Measurements from ENCODE around the gene BCKDHB. TPM values are rescaled to one million over a fixed set of nuclear protein-coding genes. Genes with fewer than 3 reads are reported as not detected.

The BCKDHB gene
- total RNA-seq, 1 donor = 11.7 TPM

DNA sequence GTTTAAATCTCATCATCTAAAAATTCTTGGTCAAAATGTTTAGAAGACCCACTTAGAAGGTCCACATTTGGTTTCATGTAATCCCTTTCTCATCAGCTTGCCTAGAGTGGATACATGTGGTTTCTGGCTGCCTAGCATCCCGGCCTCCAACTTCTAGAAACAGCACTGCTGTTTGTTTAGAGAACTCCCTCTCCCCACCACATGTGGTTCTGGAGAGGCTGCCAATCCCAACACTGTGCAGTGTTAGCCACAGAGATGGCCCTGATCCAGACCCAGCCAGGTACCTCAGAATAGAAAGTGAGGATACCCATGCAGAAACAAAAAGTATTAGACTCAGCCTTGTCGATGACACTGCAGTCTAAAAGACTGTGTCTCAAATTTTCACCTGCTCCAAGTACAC is 241.8 kb downstream of the BCKDHB start:
- no peak for DNase-seq (ENCODE audit: low read depth)

DNA sequence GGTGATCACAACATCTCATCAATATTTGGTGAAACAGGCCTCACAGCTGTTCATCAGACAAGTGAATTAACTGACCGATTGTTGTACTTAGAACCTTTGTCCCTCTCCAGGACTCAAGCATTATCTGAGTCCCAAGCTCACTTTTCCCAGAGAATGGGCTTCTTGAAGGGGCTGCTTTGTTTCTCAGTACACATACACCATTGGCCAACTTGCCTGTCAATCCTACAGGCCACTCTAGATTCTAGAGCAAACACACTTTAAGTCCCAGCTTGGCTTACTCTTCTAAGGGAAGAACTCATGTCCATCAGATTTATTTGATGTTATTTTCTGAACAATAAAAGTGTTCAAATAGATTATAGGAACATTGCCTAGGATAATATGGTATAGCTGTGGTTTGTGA is 249.5 kb downstream of the BCKDHB start:
- no peak for DNase-seq (ENCODE audit: low read depth)
- H3K4me3 ChIP-seq (ENCODE audit: low read depth, low read length) = no peak overlapping the region
- TF ChIP-seq, protein P1, sequence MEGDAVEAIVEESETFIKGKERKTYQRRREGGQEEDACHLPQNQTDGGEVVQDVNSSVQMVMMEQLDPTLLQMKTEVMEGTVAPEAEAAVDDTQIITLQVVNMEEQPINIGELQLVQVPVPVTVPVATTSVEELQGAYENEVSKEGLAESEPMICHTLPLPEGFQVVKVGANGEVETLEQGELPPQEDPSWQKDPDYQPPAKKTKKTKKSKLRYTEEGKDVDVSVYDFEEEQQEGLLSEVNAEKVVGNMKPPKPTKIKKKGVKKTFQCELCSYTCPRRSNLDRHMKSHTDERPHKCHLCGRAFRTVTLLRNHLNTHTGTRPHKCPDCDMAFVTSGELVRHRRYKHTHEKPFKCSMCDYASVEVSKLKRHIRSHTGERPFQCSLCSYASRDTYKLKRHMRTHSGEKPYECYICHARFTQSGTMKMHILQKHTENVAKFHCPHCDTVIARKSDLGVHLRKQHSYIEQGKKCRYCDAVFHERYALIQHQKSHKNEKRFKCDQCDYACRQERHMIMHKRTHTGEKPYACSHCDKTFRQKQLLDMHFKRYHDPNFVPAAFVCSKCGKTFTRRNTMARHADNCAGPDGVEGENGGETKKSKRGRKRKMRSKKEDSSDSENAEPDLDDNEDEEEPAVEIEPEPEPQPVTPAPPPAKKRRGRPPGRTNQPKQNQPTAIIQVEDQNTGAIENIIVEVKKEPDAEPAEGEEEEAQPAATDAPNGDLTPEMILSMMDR (IDR thresholded peaks at IDR 0.05; ENCODE audit: insufficient read depth, low read depth, low read length) = no peak

More for the DNA sequence above, 241.8 kb downstream of the BCKDHB start:
- TF ChIP-seq, protein P1 (IDR thresholded peaks at IDR 0.05; ENCODE audit: insufficient read depth, low read depth, low read length) = no peak
- no peak overlapping the region for H3K4me3 ChIP-seq (ENCODE audit: low read depth, low read length)

DNA sequence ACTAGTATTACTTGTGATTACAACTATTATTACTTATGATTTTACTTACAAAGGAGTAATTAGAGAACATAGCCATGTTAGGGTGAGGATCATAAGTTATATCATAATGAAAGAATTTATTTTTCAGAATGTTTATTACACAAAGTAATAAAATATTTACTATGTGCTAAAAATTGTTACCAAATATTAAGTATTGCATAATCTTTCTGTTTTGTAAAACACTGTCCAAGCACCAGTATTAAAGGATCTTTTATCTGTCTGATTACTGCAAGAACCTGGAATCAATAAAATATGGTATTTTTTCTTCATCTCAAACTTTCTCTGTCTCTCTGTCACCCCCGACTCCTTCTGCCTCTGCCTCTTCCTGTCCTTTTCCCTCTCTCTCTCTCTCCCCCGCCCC is 250.1 kb downstream of the BCKDHB start:
- DNase-seq (ENCODE audit: low read depth) = peak; percentile 30
- TF ChIP-seq, protein P1 (IDR thresholded peaks at IDR 0.05; ENCODE audit: insufficient read depth, low read depth, low read length) = no peak
- H3K4me3 ChIP-seq (ENCODE audit: low read depth, low read length) = no peak overlapping the region

DNA sequence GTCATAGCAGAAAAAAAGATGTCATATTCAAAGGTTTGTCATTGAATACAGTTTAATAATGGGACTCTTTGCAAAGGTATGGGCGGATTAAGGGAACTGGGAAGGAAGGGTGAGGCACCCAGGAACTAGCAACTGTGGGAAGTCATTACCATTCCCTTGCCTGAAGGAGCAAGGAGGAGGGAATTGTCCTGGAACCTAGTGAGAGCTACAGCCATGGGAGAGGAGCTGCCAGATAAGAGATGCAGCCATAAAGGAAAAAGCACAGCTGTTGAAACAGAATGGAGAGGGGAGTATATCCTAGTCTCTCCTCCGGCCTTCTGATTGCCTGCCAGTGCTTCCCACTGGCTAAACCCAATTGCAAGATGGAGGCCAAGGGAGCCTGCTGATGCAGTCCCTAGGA is 250.6 kb downstream of the BCKDHB start:
- TF ChIP-seq, protein P1 (IDR thresholded peaks at IDR 0.05; ENCODE audit: insufficient read depth, low read depth, low read length) = no peak
- H3K4me3 ChIP-seq (ENCODE audit: low read depth, low read length) = no peak overlapping the region
- no peak for DNase-seq (ENCODE audit: low read depth)

DNA sequence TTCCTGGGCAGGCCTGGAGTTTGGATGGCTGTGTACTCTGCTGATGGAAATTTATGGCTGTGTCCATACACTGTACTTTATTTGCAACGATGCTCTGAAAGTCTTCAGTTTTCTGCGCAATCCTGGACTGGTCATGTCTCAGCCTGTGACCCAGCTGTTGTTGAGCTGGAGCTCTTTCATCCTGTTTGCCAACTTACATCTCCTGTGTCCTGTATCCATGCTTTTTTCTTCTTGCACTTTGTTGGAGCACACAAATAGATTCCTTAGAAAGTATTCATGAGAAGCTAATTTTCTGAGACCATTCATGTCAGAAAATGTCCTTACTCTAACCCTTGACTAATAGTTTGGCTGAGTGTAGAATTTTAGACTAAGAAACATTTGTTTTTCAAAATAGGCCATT is 251.2 kb downstream of the BCKDHB start:
- H3K4me3 ChIP-seq (ENCODE audit: low read depth, low read length) = no peak overlapping the region
- DNase-seq (ENCODE audit: low read depth) = peak; percentile 13
- TF ChIP-seq, protein P1 (IDR thresholded peaks at IDR 0.05; ENCODE audit: insufficient read depth, low read depth, low read length) = no peak

DNA sequence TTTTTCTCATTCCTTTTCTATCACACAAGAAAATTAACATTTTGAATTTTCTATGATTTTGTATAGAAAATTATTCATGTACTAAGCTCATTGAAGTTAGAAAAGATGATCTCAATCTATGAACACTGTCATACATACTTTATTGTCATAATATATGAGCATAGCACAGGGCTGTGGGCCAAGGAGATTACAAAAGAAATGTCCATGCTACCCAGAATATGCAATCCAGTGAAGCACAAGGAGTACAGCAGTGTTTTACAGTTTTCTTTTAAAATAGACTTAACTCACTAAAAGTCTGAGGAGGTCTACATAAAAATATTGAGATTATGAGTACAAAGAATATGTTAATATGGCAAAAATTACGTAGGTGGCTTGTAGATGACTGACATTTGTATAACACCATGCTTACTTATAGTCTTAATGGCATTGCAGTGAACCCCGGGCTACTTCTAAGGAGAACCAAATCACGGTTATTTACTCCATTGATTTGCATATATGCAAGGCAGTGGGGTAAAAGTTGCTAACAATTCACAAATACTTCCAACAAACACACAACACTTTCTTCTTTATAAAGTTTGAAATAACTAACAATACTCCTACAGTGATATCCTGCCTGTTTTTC is 257.1 kb downstream of the BCKDHB start:
- no peak overlapping the region for H3K4me3 ChIP-seq (ENCODE audit: low read depth, low read length)
- peak; percentile 38 for DNase-seq (ENCODE audit: low read depth)
- TF ChIP-seq, protein P1 (IDR thresholded peaks at IDR 0.05; ENCODE audit: insufficient read depth, low read depth, low read length) = no peak

DNA sequence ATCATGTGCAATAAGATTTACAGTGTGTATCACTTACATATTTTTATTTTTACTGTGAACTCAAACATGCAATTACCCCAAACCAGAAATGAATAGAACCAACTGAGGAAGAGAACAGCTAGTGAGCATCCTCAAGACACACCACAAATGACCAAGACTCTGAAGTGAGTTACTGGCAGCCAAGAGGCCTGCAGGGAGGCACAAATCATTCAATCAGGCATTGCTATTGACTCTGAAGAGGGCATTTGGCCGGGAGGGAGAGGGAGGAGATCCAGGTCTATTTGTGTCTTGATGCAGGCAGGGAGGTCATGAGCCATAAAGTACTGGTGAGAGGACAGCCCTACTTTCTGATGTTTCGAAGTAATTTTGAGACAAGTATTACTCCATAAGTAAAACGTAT is 257.7 kb downstream of the BCKDHB start:
- no peak for DNase-seq (ENCODE audit: low read depth)
- no peak overlapping the region for H3K4me3 ChIP-seq (ENCODE audit: low read depth, low read length)
- TF ChIP-seq, protein P1 (IDR thresholded peaks at IDR 0.05; ENCODE audit: insufficient read depth, low read depth, low read length) = no peak

All from fibroblast of villous mesenchyme (primary cell).